IMR-90 (cell line): Measurements from ENCODE around the gene UBXN2A. TPM values are rescaled to one million over a fixed set of nuclear protein-coding genes. Genes with fewer than 3 reads are reported as not detected.

ENCODE experiments used
- ATAC-seq: fragments of 200-7000 bp; cut with Tn5 transposase; 2 replicates; pipeline ENCODE4 v1.9.1; 2020; ENCODE audit warnings: low read depth, mild to moderate bottlenecking, moderate library complexity
- Bru-seq: library from RNA; stranded (reverse); fragments of 400-500 nt; gene quantifications from one replicate; lab custom pipeline; 2021; lab: Mats Ljungman, UMichigan
- BruChase-seq, 2 experiments: library from RNA; stranded (reverse); fragments of 400-500 nt; gene quantifications; one replicate each; lab custom pipeline; 2021; lab: Mats Ljungman, UMichigan
- BruUV-seq: library from RNA; stranded (reverse); fragments of 400-500 nt; replicated peaks from 2 replicates; lab custom pipeline; 2021; lab: Mats Ljungman, UMichigan
- CTCF ChIA-PET: fragments of 300-600 bp; formaldehyde crosslinking; extraction: SDS; loops from one replicate; lab custom pipeline; 2021; ENCODE audit warnings: antibody characterized with exemption; lab: Yijun Ruan, JAX
- POLR2A ChIA-PET: fragments of 300-600 bp; sonication (Branson Sonifier 250); formaldehyde crosslinking; loops from one replicate; lab custom pipeline; 2022; ENCODE audit warnings: antibody characterized with exemption; ENCODE audit not compliant: unreplicated experiment; lab: Charles Lee
- DNase-seq: peaks from one replicate; pipeline ENCODE4 v3.0.0; 2013
- H2AFZ ChIP-seq: replicated peaks from 2 replicates; pipeline ENCODE3; 2013; ENCODE audit warnings: low read length, mild to moderate bottlenecking; ENCODE audit not compliant: poor library complexity
- H2AK5ac ChIP-seq: 2 replicates; pipeline ENCODE4 v1.6.1; 2013; ENCODE audit warnings: low read depth, low read length, inconsistent platforms
- H2AK9ac ChIP-seq: replicated peaks from 2 replicates; pipeline ENCODE3; 2013; ENCODE audit warnings: mild to moderate bottlenecking, low read depth, low read length, moderate library complexity; ENCODE audit not compliant: poor library complexity
- H2BK120ac ChIP-seq: 2 replicates; pipeline ENCODE4 v1.6.1; 2013; ENCODE audit warnings: low read depth, low read length, inconsistent platforms
- H2BK15ac ChIP-seq: 3 replicates; pipeline ENCODE4 v1.6.1; 2013; ENCODE audit warnings: low read depth, low read length, inconsistent platforms
- H2BK20ac ChIP-seq: 2 replicates; pipeline ENCODE4 v1.6.1; 2013; ENCODE audit warnings: low read depth, mild to moderate bottlenecking, inconsistent platforms, low read length, moderate library complexity
- H2BK5ac ChIP-seq: 2 replicates; pipeline ENCODE4 v1.6.1; 2013; ENCODE audit warnings: mild to moderate bottlenecking, low read depth, low read length, inconsistent platforms; ENCODE audit not compliant: poor library complexity, severe bottlenecking
- H3K14ac ChIP-seq: replicated peaks from 2 replicates; pipeline ENCODE4 v1.6.1; 2013; ENCODE audit warnings: low read depth, low read length, inconsistent platforms
- H3K18ac ChIP-seq: 2 replicates; pipeline ENCODE4 v1.6.1; 2013; ENCODE audit warnings: low read depth, low read length, control low read depth
- H3K23ac ChIP-seq: 2 replicates; pipeline ENCODE4 v1.6.1; 2013; ENCODE audit warnings: low read depth, low read length, inconsistent platforms
- H3K27ac ChIP-seq: 2 replicates; pipeline ENCODE4 v1.5.1; 2013; ENCODE audit warnings: mild to moderate bottlenecking, control low read depth, low read length; ENCODE audit not compliant: insufficient read depth
- H3K27me3 ChIP-seq: 2 replicates; pipeline ENCODE4 v1.6.1; 2013; ENCODE audit warnings: low read length; ENCODE audit not compliant: control insufficient read depth, insufficient read depth
- H3K36me3 ChIP-seq: 2 replicates; pipeline ENCODE4 v1.6.1; 2013; ENCODE audit warnings: low read length, mixed read lengths; ENCODE audit not compliant: control insufficient read depth, insufficient read depth
- H3K4ac ChIP-seq: 2 replicates; pipeline ENCODE4 v1.6.1; 2013; ENCODE audit warnings: low read depth, low read length, inconsistent platforms
- H3K4me1 ChIP-seq: 2 replicates; pipeline ENCODE4 v1.6.1; 2013; ENCODE audit warnings: low read length, mixed read lengths; ENCODE audit not compliant: control insufficient read depth, insufficient read depth
- H3K4me2 ChIP-seq: 2 replicates; pipeline ENCODE4 v1.6.1; 2013; ENCODE audit warnings: low read depth, mild to moderate bottlenecking, control low read depth, low read length, moderate library complexity
- H3K4me3 ChIP-seq: 2 replicates; pipeline ENCODE4 v1.5.1; 2013; ENCODE audit warnings: low read depth, mild to moderate bottlenecking, control low read depth, low read length, moderate library complexity; ENCODE audit not compliant: insufficient read depth
- H3K56ac ChIP-seq: 2 replicates; pipeline ENCODE4 v1.6.1; 2013; ENCODE audit warnings: low read length, inconsistent platforms; ENCODE audit not compliant: insufficient read depth; ENCODE audit errors: extremely low read depth
- H3K79me1 ChIP-seq, 2 experiments: 2 replicates each; pipeline ENCODE4 v1.6.1; 2013; ENCODE audit warnings: low read length in 2 of 2, inconsistent platforms in 1 of 2, low read depth in 1 of 2
- H3K9ac ChIP-seq: 2 replicates; pipeline ENCODE4 v1.6.1; 2013; ENCODE audit warnings: low read depth, low read length, control low read depth
- H3K9me1 ChIP-seq: 2 replicates; pipeline ENCODE4 v1.6.1; 2013; ENCODE audit warnings: low read length, inconsistent platforms; ENCODE audit not compliant: insufficient read depth
- H3K9me3 ChIP-seq: 2 replicates; pipeline ENCODE4 v1.6.1; 2013; ENCODE audit warnings: low read length; ENCODE audit not compliant: control insufficient read depth, insufficient read depth
- H4K20me1 ChIP-seq: 2 replicates; pipeline ENCODE4 v1.6.1; 2013; ENCODE audit warnings: low read length, inconsistent platforms; ENCODE audit not compliant: insufficient read depth
- H4K5ac ChIP-seq: 2 replicates; pipeline ENCODE4 v1.6.1; 2013; ENCODE audit warnings: mild to moderate bottlenecking, low read depth, low read length, control low read depth
- H4K8ac ChIP-seq, 2 experiments: 2 replicates each; pipeline ENCODE4 v1.6.1; 2013; ENCODE audit warnings: low read depth in 2 of 2, low read length in 2 of 2, control low read depth in 1 of 2, inconsistent platforms in 1 of 2
- H4K91ac ChIP-seq: 2 replicates; pipeline ENCODE4 v1.6.1; 2013; ENCODE audit warnings: low read depth, low read length, inconsistent platforms; ENCODE audit not compliant: insufficient read depth
- MAZ ChIP-seq: IDR thresholded peaks from 2 replicates; pipeline ENCODE4 v1.6.1; 2012; ENCODE audit warnings: low read depth, mild to moderate bottlenecking, low read length, improper control_type of control experiment, moderate library complexity, borderline replicate concordance
- RFX5 ChIP-seq: IDR thresholded peaks from 2 replicates; pipeline ENCODE4 v1.8.0; 2012; ENCODE audit warnings: low read depth, mild to moderate bottlenecking, low read length, moderate library complexity
- WGBS, 2 experiments: methylation state at CpG; one replicate each; pipeline versions ENCODE4 v1.1.5 to v1.1.7; 2013; ENCODE audit warnings: missing lambda C conversion rate in 2 of 2; ENCODE audit not compliant: insufficient read length in 1 of 2; ENCODE audit errors: extremely low coverage in 2 of 2; 5-methylcytosine and 5-hydroxymethylcytosine counted together
- dilution Hi-C: fragments of 300-500 bp; cut with HindIII; formaldehyde crosslinking; loops from one replicate; pipeline ENCODE4 v1.14.3; 2018; ENCODE audit warnings: low sequenced_read_pairs; ENCODE audit not compliant: unreplicated experiment
- in situ Hi-C: fragments of 300-500 bp; cut with MboI; formaldehyde crosslinking; loops from 3 replicates; pipeline ENCODE4 v1.14.3; 2019; ENCODE audit warnings: low sequenced_read_pairs, inconsistent platforms, mixed read lengths
- intact Hi-C: fragments of 100-400 bp; cut with micrococcal nuclease; formaldehyde crosslinking; loops from 2 replicates; pipeline ENCODE4 v1.10.0; 2022
- long read RNA-seq: library from polyadenylated mRNA; unstranded; transcript quantifications from one replicate; pipeline ENCODE4 v2.0.0, GENCODE V29; 2021; ENCODE audit not compliant: unreplicated experiment
- polyA plus RNA-seq, 3 experiments: library from polyadenylated mRNA; depleted of rRNA; stranded (reverse); fragments of >200 nt; gene quantifications; 2 replicates each; pipeline ENCODE4 v1.2.3, GENCODE V29; 2012; ENCODE audit warnings: low replicate concordance in 1 of 3
- total RNA-seq: library from RNA; depleted of rRNA; stranded (reverse); fragments of >200 nt; gene quantifications from 2 replicates; pipeline ENCODE4 v1.2.3, GENCODE V29; 2012; rRNA removed

The UBXN2A gene
- total RNA-seq (7.7 and 10.8 TPM in 2 replicates), polyA plus RNA-seq (2012; rRNA removed) (3.2 and 4.6 TPM in 2 replicates), Bru-seq, nascent RNA (percentile 68 among the genes with signal in this experiment), BruChase-seq, experiment 1, labeled RNA remaining after a 6-hour chase (percentile 87 among the genes with signal in this experiment), BruChase-seq, experiment 2, labeled RNA remaining after a 2-hour chase (percentile 73 among the genes with signal in this experiment)
- 0.87 and 1.5 TPM in 2 replicates for polyA plus RNA-seq (2012; cell fraction: cytosol; rRNA removed)
- 0.30 and 1.7 TPM in 2 replicates for polyA plus RNA-seq (2012; cell fraction: nucleus; rRNA removed; ENCODE audit: low replicate concordance)
- long read RNA-seq, full-length matches to known transcripts: 25 of 33 reads
- long read RNA-seq, partial matches to known transcripts: 0 of 33 reads
- long read RNA-seq, other reads (novel, unspliced or antisense): 8 of 33 reads

DNA sequence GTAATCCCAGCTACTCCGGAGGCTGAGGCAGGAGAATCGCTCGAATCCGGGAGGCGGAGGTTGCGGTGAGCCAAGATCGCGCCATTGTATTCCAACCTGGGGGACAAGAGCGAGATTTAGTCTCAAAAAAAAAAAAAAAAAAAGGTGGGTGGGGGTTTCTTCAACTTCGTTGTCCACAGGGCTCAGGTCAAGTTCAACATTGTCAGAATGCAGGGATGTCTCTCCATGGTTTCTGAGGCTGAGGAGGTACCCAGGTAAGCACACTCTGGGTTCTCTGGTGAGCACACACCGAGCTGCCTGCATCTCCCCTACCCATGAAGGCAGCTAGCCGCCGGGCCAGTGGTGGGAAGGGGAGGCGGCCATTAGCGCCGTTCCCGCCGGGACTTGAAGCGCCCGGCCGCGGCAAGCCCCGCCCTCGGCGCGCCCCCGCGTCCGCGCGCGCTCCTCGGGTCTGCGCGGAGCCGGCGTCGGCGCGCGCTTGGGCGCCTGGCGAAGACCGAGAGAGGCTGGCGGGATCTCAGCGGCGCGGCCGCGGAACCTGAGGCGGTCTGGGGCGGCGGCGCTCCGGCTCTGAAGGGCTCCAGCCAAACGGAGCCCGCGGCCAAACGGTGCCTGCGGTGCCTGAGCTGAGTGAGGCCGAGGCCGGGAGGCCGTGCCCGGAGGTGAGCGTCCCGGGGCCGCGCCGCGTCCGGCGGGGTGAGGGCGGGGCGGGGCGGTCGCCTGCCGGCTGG is at the start of gene UBXN2A:
Gene UBXN2A, plus strand, starts transcription at position 477 of the 731 bp plus-strand sequence. CDS start 17,852 bp downstream, outside the sequence.
- no TSS peak for BruUV-seq
- peak; percentile 77 for DNase-seq
- intact Hi-C loops: loop anchor here (10.0 kb wide), 1 partner anchor 105 kb away; the partner anchor contains the start of genes FKBP1B and WDCP

More for the DNA sequence above, at the start of gene UBXN2A:
- Histone ChIP-seq H4K91ac (peak within 1 kb of the TSS; percentile 85), H3K23ac (peak within 1 kb of the TSS; percentile 96), H2AK5ac (peak within 1 kb of the TSS; percentile 57), H3K27me3 (no peaks in the 10 kb centered on the region), H3K9ac (peak within 1 kb of the TSS; percentile 94), H2AK9ac (peak within 1 kb of the TSS; percentile 82), H4K8ac (peak within 1 kb of the TSS; percentile 92 to 95), H2BK5ac (peak within 1 kb of the TSS; percentile 86), H2BK120ac (peak within 1 kb of the TSS; percentile 63; the same call in 1 of the 2 replicates), H2BK20ac (no peak within 1 kb of the TSS), H4K5ac (peak within 1 kb of the TSS; percentile 94), H2AFZ (peak within 1 kb of the TSS; percentile 94), H3K18ac (peak within 1 kb of the TSS; percentile 89), H3K4me2 (peak within 1 kb of the TSS; percentile 100), H2BK15ac (peak within 1 kb of the TSS; percentile 38; the same call in 1 of the 3 replicates), H3K9me1 (peaks cover 16% of the 10 kb centered on the region), H3K4me3 (peak within 1 kb of the TSS; percentile 96), H4K20me1 (peaks cover 6% of the 10 kb centered on the region; the same call in 1 of the 2 replicates), H3K27ac (peak within 1 kb of the TSS; percentile 82), H3K4me1 (peaks cover 12% of the 10 kb centered on the region), H3K9me3 (no peaks in the 10 kb centered on the region), H3K4ac (peak within 1 kb of the TSS; percentile 93), H3K56ac (peak within 1 kb of the TSS; percentile 75), H3K36me3 (peaks cover 3% of the 10 kb centered on the region; the same call in 1 of the 2 replicates), H3K14ac (peak within 1 kb of the TSS; percentile 97), H3K79me1 (peaks cover 14 to 53% of the 10 kb centered on the region in 2 experiments)
- POLR2A ChIA-PET: interaction anchor here (1.3 kb wide), 1 partner anchor 13 kb away, joined by 4 read pairs; the partner anchor contains the start of gene ATAD2B
- peak; percentile 89 for ATAC-seq
- WGBS, 2 experiments: 0% methylated on average over 24 of the region's 77 CpGs; no CpG with 5 or more reads in 1 of the 2 experiments
- in situ Hi-C loops: no loop called here
- no peak for TF ChIP-seq RFX5
- peak; percentile 39; the same call in 1 of the 2 replicates for TF ChIP-seq MAZ
- dilution Hi-C loops: no loop called here
- CTCF ChIA-PET: interaction anchor here (0.6 to 1.3 kb wide), 2 partner anchors 86 to 145 kb away, joined by 4 to 7 read pairs; partner anchors contain the start of gene TP53I3
